ENCODE measurements around the gene TMEM53.
"Not testable (repeated sequence)": the region's sequence is repeated elsewhere in the genome, so short reads cannot be mapped to it uniquely, and the experiment has no call there.

Gene TMEM53
- 0.31 to 0.67 reads per million in 2 donors for total RNA-seq

DNA sequence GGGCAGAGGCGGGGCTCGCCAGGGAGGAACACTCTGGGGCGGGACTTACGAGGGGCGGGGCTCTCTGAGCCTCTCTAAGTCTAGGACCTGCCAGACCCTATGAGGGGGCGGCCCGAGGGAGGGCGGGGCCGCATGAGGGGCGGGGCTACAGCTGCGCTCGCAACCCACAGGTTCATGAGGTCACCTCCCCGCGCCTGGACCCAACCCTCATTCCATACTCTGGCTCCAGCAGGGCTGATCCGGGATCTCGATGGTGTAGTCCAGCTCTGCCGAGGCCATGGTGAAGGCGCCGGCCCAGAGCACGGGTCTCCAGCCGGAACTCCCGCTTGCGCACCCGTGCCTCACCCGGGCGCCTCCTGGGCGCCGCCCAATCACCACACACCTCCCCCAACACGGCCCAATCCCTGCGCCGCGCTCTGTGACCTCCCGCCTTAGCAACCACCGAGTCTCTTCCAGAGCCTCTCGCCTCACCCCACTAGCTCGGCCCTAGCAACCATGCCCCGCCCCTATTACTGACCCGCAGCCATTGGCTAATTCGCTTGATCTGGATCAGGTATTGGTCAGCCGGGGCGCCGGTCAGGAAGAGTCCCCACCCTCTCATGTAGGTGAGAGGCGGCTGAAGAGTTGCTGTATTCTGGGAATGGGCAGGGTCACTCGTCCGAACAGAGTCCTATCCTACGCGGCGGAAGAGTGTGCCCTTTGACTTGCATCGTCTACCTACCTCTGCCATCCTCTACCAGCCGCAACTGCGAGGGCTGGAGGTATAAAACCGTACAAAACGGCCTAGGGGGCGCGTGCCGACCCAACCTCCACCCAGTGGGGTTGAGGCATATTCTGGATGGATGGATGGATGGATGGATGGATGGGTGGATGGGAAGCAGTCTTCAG, at the start of gene TMEM53, which contains the start of gene ARMH1:
TSS of gene TMEM53 (minus strand) at position 369 of the 888 bp plus-strand sequence. CDS start at position 279, 90 bp downstream.
TSS of gene ARMH1 (plus strand) at position 602 of the 888 bp plus-strand sequence. CDS start 14,984 bp downstream, outside the sequence.
- DNase-seq, result peak; percentile 92 to 99 (median 95)

GRCh38 chr1:44723496-44724295, 49.4 kb upstream of the TMEM53 start:
- DNase-seq, result peak in 1 of 5 experiments; percentile 62

GRCh38 chr1:44723064-44723463, 48.8 kb upstream of the TMEM53 start:
- peak in 1 of 5 experiments; percentile 57 for DNase-seq

DNA sequence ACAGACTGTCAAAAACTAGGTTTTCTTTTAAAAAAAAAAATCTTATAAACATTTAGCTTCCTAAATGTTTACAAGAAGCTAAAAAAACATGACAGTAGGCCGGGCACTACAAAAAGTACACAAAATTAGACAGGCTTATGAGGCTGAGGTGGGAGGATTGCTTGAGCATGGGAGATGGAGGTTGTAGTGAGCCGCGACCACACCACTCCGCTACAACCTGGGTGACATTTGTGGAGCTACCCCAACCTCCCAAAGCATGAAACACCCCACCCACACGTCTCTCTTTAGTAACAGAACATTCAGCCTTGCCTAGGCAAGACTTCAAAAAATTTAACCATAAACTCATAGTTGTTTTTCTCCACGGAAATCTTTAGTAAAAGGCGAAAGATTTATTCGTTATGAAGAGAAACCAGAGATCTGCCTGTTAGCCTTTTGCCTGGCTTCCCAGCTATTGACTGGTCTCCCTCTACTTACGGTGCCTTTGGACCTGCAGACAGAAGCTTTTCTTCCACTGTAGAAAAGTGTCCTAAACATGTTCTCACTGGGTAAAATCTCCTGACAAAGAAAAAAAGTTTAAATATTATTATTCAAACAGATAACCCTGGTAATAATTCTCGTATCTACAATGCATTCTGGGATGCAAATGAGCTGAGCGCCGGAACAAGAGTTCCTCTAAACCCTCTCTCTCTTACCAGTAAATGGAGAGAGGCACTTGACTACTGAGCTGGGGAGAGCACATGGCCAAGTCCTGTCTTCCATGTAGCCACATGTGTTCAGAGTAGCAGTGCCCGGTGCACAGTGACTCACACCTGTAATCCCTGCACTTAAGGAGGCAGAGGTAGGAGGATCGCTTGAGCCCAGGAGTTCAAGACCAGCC, 47.4 kb upstream of the TMEM53 start:
- peak in 4 of 5 experiments; percentile 41 to 99 (median 72) for DNase-seq

- no peak for DNase-seq
These were observed 46.0 kb upstream of the TMEM53 start for GRCh38 chr1:44720281-44720680.

- peak in 1 of 5 experiments; percentile 34 for DNase-seq
These were observed 45.0 kb upstream of the TMEM53 start for GRCh38 chr1:44719318-44719717.

- DNase-seq, result no peak
These were observed 43.8 kb upstream of the TMEM53 start for GRCh38 chr1:44718091-44718490.

- peak in 1 of 5 experiments; percentile 45 for DNase-seq
These were observed 43.4 kb upstream of the TMEM53 start for GRCh38 chr1:44717653-44718052.

GRCh38 chr1:44717156-44717555, 42.9 kb upstream of the TMEM53 start:
- DNase-seq, result no peak

DNA sequence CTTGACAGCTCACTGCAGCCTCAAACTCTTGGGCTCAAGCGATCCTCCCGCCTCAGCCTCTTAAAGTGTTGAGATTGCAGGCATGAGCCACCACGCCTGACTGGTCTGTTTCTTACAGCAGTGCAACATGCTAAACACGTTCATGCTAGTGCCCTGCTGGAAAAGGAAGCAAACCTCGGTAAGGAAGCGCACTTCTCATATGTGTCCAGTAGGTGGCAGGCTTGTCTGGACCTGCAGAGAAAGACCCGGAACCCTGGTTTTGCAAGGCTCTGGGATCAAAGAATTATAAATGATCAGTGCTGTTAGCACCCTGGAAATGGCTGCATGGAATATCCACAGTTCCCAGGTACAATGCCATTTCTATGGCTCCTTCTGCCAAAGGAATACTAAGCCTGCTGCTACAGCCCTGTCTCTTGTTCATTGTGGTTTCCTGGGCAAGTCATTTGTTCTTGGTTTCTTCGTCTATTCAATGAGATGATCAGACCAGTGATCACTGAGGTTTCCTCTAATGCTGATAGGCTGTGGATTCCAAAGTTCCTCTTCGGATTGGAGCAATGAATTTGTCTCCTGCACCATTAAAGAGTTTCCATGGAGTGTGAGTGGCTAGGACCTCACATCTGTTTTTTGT, 40.8 kb upstream of the TMEM53 start:
- peak in 4 of 5 experiments; percentile 38 to 85 (median 51) for DNase-seq

DNA sequence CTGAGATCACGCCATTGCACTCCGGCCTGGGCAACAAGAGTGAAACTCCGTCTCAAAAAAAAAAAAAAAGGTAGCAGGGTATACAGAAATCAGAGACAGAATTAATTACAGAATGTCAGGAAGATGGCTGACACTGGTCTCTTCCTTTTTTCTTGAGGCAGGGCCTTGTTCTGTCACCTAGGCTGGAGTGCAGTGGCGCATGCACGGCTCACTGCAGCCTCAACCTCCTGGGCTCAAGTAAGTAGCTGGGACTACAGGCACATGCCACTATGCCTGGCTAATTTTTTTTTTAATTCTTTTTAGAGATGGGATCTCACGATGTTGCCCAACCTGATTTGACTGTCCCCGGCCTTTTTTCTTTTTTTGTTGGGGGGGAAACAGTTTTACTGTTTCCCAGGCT, 40.3 kb upstream of the TMEM53 start:
- DNase-seq, result no peak

- DNase-seq, result no peak
These were observed 39.1 kb upstream of the TMEM53 start for GRCh38 chr1:44713321-44713781.

DNA sequence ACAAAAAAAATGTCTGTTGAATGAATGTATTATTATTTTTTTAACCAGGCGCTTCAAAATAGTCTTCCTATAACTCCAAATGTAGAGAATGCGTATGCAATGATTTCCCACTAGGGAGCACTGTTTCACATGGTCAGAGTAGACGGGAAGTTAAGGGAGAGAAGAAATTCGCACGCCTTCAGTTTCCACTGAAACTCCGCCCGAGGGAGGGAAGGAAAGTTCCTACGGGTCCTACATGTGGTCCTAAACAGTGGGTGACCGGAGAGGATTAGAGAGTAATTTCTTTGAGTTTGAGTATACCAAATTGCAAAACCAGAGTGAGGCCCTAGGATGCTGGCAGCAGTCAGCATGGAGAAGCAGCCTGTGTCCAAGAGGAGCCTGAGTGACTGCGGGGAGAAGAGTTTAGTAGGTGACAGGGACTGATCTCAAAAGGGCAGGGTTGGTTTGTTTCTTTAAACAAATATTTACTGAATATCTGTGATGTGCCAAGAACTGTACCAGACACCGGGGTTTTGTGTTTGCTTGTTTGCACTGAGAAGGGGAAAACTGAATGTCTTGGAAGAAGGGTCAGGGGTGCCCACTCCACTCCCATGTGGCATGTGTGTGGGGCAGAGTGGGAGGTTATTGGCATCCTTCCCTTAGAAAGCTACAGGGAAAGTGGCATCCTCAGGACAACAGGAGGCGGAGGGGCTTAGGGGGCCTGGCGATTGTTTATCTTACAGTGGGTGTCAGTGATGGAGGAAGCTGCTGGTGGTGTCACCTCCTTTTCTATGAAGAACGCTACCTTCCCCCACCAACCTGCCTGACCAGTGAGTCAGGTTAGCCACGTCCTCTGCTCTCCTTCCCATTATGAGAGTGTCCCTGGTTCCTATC, 33.9 kb upstream of the TMEM53 start:
- peak in 1 of 5 experiments; percentile 57 for DNase-seq

DNA sequence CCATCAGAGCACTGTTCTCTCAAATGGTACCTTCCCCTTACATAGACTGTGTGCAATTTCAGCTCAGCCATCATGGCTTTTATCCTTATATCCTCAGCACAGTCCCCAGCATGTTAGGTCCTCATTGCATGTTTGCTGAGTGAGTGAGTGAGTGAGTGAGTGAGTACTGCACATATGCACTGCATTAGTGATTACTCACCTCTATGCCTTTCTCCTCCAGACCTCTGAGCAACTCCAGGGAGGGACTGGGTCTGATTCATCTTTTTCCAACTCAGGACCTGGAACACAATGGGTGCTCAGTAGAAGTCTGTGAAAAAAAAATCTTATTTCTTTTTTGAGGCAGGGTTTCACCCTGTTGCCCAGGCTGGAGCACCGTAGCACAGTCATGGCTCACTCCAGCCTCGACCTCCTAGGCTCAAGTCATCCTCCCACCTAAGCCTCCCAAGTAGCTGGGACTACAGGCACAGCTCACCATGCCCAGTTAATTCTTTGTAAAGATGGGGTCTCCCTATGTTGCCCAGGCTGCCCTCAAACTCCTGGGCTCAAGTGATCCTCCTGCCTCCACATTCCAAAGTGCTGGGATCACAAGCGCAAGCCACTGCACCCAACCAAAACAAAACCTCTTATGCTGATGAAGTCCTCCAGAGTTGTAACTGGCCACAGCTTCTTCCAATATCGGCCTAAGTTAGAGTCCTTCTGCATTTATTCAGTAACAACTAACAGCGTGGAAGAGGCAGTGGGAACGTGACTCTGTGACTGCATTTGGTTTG, 33.0 kb upstream of the TMEM53 start:
- no peak for DNase-seq

- DNase-seq, result no peak
These were observed 31.7 kb upstream of the TMEM53 start for GRCh38 chr1:44705938-44706337.

- no peak for DNase-seq
These were observed 31.2 kb upstream of the TMEM53 start for GRCh38 chr1:44705470-44705869.

DNA sequence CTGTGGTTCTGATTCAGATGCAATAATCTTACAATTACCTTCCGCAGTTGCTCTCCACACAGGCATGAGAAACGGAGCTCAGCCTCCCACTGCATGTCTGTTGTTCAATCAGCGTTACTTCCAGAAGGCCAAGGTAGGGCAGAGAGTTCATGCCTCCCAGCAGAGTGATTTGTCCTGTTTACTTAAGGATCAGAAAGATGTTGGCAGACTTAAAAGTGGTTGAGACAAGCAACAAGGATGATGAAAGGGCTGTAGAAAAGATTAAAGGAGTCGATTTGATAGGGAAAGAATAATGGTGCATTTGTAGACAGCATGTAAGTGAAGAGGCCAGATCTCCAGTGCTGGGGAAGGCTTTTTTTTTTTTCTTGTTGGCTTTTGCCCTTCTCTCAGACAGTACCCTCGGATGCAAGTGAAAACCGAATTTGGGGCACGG, 26.9 kb upstream of the TMEM53 start:
- DNase-seq, result no peak

DNA sequence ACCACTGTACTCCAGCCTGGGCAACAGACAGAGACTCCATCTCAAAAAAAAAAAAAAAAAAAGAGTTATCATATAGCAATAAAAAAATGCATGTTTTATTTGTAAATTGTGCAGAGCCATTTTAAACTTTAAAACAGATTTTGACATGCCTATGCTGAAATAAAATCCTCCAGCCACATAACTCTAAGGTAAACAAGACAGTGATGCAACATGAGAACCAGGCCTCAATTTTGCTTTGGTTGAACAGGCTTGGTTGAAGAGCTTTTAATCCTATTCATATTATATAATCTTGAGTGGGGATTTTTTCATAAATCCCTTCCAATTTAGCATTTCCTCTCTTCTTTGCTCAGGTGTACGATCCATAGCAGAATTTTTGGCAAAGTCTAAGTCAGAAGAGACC, 26.3 kb upstream of the TMEM53 start:
- DNase-seq, result no peak

DNA sequence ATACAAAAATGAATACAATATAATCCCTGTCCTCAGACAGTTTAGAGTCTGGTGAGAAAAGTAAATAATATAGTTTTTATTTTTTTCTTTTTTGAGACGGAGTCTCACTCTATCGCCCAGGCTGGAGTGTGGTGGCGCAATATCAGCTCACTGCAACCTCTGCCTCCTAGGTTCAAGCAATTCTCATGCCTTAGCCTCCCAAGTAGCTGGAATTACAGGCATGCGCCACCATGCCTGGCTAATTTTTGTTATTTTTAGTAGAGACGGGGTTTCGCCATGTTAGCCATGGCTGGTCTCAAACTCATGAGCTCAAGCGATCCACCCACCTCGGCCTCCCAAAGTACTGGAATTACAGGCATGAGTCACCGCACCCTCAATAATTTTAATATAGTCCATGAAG, 25.1 kb upstream of the TMEM53 start:
- not testable (repeated sequence) for DNase-seq

DNA sequence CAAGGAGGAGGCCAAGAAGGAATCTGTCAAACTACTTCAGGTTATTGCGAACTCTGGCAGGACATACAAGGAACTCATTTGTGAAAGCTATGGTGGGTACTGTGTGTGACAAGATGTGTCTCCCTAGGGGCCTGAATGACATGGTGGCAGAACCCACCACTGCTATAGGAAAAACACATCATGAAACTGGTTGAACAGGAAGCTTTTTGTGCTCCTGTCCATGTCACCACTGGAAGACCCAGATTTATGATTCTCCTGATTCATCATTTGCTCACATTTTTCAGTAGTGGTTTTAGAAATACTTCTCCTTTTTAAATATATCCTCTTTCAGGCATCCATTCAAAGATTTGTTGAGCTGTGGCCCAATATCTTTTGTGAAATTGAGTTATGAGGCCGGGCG, 23.9 kb upstream of the TMEM53 start:
- no peak for DNase-seq

All from T-helper 2 cell (primary cell).